ENCODE results near the gene SNX12.
A peak's percentile ranks its signal among the peaks of the same experiment; 100 is the strongest.

Gene SNX12

DNA sequence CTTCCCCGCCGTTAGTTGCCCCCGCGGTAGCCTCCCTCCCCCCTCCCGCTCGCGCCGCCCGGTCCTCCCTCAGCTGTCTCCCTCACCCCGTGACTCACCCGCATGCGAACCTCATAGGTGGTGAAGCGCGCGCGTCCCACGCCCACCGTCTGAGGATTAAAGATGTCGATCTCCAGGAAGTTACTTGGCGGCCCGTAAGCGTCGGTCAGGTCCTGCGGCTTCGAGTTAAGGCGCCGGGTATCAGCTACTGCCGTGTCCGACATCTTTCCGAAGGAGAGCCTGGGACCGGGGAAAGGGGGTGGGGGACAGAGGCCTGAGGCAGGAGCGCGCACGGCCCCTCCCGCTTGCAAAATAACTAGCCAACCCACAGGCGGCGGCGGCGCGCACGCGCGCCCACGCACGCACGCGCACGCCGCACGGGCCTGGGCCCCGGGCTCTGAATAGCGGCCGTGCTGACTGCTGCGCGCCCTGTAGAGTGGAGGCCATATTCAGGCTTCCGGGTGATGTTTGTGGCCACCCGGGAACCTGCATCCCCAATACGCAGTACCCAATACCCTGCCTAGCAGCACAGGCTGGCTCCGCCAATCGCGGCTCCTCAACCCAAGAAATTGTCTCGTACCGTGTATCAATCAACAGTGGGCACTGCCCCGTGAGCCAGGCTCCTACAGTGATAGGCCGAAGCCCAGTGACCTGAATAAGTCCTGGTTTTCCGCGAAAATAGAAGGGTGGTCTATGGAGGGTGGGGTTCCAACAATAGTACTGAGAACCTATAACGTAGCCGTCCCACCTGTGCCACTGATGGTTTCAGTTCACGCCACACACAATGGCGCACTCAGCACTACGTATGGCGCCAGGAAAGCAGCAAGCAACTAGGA is at the start of gene SNX12:
Gene SNX12 (minus strand): TSS at position 291 of the 875 bp plus-strand sequence. CDS start 28 bp downstream, at position 263.
- peak; percentile 84 for DNase-seq (ENCODE audit: low read depth)

DNA sequence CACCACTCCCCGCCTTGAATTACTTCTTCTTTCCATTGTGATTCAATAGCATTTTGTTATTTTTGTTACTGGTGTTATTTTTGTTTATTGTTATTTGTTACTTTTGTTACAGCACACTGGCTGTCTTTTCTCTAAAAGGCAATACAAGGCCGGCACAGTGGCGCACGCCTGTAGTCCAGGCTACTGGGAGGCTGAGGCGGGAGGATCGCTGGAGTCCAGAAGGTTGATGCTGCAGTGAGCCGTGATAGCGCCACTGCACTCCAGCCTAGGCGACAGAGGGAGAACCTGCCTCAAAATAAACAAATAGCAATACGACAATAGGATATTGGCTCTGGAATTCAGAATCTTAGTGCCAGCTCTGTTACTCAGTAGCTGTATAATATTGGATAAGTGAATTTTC is 49.2 kb upstream of the SNX12 start:
- no peak for DNase-seq (ENCODE audit: low read depth)

DNA sequence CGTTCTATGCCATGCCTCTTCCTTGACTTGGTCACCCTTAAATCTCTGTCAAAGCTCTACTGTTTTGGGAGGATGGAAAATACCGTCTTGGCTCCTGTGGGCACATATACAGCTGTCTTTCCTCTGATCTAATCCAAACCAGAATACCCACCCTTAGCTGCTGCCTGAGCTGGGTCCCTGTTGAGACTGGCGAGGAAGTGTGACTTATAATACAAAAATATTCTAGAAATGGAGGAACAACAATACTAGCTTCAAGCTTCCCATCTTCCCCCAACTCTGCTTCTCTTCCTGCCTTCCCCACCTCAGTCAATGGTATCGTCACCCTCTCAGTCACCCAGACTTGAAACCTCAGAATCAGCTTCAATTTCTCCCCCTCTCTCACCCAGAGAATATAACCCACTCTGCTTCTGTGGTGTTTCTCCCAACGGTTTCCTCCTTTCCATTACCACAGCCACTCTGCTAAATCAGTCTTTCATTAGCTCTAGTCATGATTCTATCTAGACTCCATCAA is 43.8 kb upstream of the SNX12 start:
- DNase-seq (ENCODE audit: low read depth) = no peak

DNA sequence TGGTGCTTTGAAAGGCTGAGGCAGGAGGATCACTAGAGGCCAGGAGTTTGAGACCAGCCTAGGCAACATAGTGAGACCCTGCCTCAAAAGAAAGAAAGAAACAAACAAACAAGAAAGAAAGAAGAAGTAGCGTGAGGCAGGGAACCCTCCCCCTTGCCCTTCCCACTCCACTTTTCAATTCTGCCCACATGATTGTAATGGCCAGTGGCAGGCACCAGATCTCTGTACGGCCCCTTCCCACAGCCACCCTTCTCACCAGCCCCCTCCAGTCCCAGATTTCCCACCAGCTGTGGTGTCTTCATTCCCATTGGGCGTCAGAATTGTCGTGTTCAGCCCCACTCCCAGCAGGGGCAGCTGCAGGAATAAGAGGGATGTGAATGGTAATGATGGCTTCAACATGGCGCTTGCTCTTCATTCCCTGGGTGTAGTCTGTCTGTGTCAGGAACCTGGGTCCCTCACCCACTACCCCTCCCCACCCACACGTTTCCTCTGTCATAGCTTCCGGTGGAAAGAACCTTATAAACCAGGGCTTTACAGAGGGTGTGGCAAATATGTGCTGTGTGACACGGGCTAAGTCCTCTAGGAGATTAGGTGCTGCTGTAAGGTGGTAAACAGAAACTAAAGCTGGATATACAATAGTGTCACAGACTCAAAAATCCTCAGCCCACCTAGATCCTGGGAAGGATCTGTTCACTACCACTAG is 43.2 kb upstream of the SNX12 start, which contains the start of gene IL2RG:
Gene IL2RG (minus strand): TSS at position 437 of the 703 bp plus-strand sequence. CDS start 38 bp downstream, at position 399.
- DNase-seq (ENCODE audit: low read depth) = no peak

DNA sequence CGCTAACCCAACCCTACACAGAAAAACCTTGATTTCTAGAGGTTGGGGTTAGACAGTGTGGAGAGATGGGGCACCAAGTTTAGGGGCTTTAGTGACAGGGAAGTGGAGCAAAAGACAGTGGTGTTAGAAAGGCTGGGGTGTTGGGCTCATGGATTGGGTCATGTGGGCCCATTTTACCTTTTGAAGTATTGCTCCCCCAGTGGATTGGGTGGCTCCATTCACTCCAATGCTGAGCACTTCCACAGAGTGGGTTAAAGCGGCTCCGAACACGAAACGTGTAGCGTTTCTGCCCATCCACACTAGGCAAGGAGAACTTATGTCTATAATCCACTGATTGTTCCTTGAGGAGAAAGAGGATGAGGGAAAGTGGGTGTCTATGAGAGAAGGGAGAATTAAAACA is 40.9 kb upstream of the SNX12 start:
- no peak for DNase-seq (ENCODE audit: low read depth)

DNA sequence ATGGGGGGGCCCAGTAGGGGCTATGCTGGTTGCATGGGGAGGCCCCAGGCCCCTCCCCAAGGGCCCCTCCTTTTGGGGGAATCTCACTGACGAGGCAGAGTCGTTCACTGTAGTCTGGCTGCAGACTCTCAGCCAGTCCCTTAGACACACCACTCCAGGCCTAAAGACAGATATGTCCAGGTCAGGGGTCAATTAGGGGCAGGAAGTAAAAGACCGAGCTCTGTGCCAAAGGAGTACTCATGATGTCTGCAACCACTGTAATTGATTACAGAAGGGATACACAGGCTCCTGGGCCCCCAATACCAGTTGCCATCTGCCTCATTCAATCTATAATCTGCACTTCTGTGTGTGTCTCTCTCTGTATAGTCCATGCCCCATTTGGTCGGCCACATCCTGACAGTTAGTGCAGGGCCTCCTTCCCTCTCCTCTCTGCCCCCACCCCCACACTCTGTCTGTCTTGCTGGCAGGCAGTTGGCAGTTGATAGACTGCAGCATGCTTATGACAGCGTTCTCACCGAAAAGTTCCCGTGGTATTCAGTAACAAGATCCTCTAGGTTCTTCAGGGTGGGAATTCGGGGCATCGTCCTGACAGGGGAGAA is 39.7 kb upstream of the SNX12 start:
- DNase-seq (ENCODE audit: low read depth) = no peak

DNA sequence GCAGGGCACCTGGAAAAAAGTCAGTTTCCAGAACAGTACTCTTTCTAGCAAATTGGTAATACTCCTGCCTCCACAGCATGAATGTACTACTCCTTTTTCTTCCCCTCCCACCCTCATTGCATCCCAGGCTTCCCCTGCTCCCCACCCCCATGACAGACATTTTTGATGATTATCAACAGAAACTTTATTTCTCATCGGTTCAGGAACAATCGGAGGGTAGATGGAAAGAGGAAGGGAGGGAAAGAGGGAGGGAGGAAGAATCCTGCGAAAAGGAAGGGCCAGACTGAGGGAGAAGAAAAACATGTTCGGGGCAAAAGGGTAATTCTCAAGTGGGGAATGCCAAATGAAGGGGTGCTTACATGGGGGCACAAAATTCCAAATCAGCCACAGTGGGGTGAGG is 39.1 kb upstream of the SNX12 start:
- no peak for DNase-seq (ENCODE audit: low read depth)

DNA sequence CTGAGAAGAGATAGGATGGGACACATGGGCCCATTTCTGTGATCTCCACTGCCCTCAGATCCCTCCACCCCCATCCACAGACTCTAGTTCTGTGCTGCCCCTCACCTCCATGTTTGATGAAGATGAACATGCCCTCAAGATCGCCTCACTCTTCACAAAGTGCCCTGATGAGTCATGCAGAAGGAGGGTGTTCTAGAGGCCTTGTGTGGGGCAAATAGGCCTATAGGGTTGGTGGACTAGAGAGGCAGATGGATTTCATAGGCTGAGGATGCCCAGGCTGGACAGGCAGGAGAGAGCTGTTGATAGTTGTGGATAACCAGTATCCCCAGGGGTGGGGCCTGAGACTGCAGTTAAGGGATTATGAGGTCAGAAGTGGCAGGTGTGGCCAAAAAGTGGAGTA is 38.3 kb upstream of the SNX12 start, which contains the start of gene CXorf65:
Gene CXorf65 (minus strand): TSS at position 314 of the 400 bp plus-strand sequence. CDS start 184 bp downstream, at position 130.
- DNase-seq (ENCODE audit: low read depth) = no peak

DNA sequence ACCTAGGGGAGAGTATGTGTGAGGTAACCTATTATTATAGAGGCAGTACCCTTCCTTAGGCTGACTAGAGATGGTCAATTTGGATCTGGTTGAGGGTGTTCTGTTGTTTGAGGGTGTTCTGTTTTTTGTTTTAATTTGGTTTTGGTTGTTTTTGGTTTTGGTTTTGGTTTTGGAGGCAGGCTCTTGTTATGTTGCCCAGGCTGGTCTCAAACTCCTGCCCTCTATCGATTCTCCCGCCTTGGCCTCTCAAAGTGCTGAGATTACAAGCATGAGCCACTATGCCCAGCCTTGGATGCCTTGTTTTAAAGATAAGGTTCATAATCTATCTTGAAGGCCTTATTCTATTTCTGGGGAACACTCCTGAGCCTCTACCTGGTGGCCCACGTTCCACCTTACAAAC is 37.5 kb upstream of the SNX12 start:
- DNase-seq (ENCODE audit: low read depth) = no peak

DNA sequence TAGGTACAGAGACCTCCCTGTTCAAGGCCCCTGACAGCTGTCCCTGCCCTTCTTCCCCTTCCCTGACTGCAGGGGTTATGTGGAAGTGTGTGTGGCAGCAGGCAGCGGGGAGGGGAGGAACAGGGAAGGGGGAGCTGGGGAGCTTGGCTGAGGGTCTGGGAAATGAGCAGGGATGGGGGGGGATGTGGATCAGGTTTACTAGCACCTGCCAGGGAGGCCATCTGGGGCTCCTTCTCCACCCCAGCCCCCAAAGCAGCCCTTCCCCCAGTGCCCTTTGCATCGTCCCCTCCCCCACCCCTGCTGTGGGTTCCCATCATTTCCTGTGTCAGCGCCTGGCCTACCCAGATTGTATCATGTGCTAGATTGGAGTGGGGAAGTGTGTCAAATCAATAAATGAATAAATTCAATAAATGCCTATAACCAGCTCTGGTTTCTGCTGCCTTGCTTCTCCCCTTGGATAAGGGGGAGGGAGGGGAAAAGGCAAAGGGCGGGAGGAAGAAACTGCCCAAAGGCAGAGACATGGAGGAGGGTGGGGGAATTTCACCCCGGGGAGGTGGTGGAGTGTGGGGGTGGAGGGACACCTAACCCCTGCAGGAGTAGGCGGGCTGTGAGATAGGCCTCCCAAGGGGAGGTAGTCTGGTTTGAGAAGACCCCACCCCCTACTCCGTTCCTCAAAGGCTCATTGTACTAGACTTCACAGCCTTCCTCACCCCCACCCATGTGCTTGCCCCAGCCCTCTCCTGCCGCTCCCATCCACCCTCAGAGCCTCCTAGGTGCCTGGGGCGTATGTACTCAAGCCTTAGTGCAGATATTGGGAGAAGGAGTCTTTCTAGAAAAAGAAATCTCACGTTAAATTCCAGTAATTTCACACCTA is 35.2 kb upstream of the SNX12 start:
- no peak for DNase-seq (ENCODE audit: low read depth)

DNA sequence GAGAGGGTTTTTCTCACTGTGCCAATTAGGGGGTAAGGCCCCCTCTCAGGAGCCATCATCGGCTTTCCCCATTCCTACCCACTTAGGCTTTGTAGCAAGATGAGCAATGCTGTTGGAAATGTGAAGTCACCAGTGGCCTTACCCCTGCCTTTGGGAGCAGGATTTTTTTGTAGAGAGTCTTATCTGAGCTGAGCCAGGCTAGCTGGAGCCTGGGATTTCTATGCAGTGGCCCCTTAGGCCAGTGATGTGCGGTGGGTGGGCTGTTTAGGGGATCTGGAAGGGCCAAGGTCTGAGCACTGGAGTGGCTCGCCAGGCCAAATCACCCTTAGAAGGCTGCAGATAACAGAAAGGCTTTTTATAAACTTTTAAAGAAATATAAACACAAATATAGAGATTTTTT is 34.2 kb upstream of the SNX12 start:
- DNase-seq (ENCODE audit: low read depth) = no peak

DNA sequence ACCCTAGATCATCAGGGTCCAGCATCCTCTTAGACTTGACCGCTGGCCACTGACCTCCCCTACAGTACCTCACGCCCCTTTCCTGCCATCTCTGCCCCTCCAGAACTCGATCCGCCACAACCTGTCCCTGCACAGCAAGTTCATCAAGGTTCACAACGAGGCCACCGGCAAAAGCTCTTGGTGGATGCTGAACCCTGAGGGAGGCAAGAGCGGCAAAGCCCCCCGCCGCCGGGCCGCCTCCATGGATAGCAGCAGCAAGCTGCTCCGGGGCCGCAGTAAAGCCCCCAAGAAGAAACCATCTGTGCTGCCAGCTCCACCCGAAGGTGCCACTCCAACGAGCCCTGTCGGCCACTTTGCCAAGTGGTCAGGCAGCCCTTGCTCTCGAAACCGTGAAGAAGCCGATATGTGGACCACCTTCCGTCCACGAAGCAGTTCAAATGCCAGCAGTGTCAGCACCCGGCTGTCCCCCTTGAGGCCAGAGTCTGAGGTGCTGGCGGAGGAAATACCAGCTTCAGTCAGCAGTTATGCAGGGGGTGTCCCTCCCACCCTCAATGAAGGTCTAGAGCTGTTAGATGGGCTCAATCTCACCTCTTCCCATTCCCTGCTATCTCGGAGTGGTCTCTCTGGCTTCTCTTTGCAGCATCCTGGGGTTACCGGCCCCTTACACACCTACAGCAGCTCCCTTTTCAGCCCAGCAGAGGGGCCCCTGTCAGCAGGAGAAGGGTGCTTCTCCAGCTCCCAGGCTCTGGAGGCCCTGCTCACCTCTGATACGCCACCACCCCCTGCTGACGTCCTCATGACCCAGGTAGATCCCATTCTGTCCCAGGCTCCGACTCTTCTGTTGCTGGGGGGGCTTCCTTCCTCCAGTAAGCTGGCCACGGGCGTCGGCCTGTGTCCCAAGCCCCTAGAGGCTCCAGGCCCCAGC is 32.7 kb upstream of the SNX12 start:
- no peak for DNase-seq (ENCODE audit: low read depth)

DNA sequence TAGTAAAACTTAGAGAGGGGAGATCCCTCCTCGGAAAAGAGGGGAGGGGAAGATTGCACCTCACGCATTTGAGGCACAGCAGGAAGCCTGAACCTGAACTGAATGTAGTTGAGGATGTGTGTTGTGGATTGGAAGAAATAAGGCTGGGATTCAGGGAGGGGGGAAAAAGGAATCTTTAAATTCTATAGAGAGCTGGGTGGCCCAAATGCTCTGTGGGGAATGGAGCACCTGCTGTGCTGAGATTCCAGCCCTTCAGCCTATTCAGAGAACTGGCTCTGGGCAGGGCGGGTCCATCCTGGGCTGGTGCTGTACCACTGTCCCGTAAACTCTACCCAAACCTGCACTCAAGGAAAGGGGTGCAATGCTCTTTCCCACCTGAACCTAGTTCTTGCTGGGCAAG is 31.6 kb upstream of the SNX12 start:
- no peak for DNase-seq (ENCODE audit: low read depth)

DNA sequence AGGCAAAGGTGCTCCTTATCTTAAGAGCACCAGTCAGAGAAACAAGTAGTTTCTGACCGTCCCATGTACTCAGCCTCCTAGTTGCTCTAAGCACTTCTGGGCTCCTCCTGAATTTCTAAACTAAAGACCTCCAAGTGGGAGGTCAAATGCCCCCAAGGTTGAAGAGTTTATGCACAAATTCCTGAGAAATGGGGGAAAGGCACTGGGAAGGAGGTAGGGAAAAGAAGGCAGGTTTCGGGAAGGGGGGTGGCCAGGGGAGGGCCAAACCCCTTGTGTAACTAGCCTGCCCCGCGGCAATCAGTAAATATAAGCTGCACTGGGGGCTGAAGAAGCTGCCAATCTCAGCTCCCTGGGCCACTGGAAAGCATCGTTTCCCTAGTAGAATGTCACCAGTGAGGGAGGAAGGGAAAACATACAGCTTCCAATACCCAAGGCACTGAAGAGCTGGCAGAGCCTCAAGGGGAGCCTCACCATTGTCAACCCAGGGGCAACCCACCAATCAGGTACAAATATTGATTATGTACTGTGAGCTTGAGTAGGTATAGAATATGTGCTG is 30.9 kb upstream of the SNX12 start:
- no peak for DNase-seq (ENCODE audit: low read depth)

DNA sequence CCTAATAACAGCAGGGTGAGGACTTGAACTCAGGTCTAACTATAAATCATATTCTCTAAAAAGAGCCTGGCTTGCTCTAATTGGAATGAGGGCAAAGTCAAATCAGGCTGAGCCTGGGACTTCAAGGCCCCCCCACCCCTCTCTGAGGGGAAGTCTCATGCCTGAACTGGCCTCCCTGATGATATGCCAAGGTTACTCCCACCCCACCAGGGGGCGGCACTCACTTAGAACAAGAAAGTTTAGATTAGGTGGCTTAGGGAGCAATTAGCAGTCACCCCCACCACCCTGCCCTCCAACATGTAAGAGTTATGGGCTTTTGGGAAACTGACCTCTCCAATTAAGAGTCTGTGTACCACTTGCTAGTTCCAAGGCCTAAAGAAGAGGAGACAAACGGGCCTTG is 30.2 kb upstream of the SNX12 start:
- no peak for DNase-seq (ENCODE audit: low read depth)

DNA sequence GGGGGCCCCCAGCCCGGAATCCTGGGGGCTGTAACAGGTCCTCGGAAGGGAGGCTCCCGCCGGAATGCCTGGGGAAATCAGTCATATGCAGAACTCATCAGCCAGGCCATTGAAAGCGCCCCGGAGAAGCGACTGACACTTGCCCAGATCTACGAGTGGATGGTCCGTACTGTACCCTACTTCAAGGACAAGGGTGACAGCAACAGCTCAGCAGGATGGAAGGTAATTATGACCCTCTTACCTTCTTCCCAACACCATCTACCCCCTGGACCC is 28.6 kb upstream of the SNX12 start:
- no peak for DNase-seq (ENCODE audit: low read depth)

DNA sequence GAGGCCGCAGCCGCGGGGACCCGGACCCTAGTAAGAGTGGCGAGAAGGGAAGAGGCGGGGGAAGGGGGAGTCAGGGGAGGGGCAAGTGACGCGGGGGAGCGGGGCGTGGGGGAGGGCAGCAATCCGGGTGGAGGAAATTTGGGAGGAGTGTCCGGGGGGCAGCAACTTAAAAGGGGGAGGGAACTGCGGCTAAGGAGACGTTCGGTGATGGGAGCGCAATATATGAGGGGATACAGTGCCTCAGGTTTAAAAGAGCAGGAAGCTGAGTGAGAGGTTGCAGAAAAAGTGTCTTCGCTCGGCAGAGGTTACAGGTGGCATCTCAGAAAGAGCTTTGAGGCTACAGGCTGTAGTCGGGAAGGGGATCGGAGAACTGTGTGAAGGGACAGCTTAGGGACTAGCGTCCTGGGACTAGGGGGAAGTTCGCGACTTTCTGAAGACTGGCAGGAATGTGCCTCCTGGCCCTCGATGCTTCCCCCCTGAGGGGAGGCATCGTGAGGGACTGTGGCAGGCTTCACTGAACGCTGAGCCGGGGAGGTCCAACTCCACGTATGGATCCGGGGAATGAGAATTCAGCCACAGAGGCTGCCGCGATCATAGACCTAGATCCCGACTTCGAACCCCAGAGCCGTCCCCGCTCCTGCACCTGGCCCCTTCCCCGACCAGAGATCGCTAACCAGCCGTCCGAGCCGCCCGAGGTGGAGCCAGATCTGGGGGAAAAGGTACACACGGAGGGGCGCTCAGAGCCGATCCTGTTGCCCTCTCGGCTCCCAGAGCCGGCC is 28.0 kb upstream of the SNX12 start:
- DNase-seq (ENCODE audit: low read depth) = no peak

DNA sequence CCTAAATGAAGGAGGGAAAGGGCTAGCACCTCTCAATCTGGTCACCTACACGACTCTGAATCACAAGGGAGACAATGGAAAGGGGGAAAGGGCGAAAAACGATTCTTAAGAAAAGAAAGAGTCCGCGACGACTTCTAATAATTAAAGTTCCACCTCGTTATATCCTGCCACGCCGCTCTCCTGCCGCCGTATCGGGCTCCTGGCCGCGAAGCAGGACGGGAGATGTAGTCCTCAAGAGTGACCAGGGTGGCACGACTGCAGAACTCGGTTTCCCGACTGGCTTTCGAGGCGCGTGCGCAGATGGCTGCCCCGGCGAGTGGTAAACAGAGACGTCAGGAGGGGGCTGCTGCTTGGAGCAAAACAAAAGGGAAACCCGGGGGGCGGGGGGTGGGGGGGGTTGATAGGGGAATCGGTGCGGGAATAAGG is 27.4 kb upstream of the SNX12 start, which contains the start of gene FOXO4:
Gene FOXO4 (plus strand): TSS at position 297 of the 426 bp plus-strand sequence. CDS start 678 bp downstream, outside the sequence.
- DNase-seq (ENCODE audit: low read depth) = peak; percentile 46

DNA sequence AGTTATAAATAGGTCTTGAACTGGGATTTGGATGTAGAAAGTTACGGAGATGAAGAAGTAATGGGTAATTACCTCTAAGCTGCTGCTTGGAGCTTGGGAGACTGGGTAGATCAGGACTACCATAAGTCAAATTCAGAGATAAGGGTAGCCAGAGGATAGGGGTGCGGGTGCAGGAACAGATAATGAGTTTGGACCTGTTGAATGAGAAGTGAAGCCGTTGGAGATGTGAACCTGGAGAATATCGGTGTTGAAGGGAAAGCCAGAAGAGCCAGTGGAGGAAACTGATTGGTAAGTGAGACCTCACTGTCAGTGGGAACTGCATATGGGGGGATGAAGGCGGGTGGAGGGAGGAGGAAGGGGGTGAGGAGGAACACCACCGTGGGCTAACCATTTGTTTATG is 26.9 kb upstream of the SNX12 start:
- DNase-seq (ENCODE audit: low read depth) = no peak
